ENCODE measurements around the gene METAP2.

METAP2 gene

DNA sequence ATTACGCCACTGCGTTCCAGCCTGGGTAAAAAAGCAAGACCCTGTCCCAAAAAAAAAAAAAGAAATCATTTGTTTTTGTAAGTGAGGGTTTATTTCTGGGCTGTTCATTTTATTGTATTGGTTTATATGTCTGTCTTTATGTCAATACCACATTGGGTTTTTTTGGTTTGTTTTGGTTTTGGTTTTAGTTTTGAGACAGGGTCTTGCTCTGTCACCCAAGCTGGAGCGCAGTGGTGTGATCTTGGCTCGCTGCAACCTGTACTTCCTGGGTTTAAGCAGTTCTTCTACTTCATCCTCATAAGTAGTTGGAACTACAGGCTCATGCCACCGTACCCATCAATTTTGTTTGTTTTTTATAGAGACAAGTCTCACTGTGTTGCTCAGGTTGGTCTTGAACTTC lies 25.0 kb downstream of the METAP2 start:
- no peak overlapping the region for H3K27ac Mint-ChIP-seq
- no peak overlapping the region for H3K4me3 Mint-ChIP-seq
- TF ChIP-seq, protein P1, sequence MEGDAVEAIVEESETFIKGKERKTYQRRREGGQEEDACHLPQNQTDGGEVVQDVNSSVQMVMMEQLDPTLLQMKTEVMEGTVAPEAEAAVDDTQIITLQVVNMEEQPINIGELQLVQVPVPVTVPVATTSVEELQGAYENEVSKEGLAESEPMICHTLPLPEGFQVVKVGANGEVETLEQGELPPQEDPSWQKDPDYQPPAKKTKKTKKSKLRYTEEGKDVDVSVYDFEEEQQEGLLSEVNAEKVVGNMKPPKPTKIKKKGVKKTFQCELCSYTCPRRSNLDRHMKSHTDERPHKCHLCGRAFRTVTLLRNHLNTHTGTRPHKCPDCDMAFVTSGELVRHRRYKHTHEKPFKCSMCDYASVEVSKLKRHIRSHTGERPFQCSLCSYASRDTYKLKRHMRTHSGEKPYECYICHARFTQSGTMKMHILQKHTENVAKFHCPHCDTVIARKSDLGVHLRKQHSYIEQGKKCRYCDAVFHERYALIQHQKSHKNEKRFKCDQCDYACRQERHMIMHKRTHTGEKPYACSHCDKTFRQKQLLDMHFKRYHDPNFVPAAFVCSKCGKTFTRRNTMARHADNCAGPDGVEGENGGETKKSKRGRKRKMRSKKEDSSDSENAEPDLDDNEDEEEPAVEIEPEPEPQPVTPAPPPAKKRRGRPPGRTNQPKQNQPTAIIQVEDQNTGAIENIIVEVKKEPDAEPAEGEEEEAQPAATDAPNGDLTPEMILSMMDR (IDR thresholded peaks at IDR 0.05; ENCODE audit: unreplicated experiment in 3 of 3): no peak
- H3K36me3 Mint-ChIP-seq (ENCODE audit: low read depth): peaks cover 84% of the 10 kb centered on the region
- no peaks in the 10 kb centered on the region for H3K4me1 Mint-ChIP-seq
- peaks cover 20% of the 10 kb centered on the region for H3K9me3 Mint-ChIP-seq
- H3K27me3 Mint-ChIP-seq (ENCODE audit: low read depth): no peaks in the 10 kb centered on the region

DNA sequence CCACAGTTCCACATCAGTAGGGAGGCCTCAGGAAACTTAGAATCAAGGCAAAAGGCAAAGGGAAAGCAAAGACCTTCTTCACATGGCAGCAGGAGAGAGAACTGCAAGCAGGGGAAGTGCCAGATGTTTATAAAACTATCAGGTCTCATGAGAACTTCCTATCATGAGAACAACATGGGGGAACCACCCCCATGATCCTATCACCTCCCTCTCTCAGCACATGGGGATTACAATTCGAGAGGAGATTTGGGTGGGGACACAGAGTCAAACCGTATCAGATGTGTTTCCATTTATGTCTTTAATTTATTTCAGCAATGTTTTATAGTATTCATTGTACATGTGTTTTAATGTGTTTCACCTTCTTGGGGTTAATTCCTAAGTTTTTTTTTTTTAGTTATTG lies 25.8 kb downstream of the METAP2 start:
- H3K9me3 Mint-ChIP-seq: peaks cover 20% of the 10 kb centered on the region
- H3K36me3 Mint-ChIP-seq (ENCODE audit: low read depth): peaks cover 84% of the 10 kb centered on the region
- no peak overlapping the region for H3K27ac Mint-ChIP-seq
- no peaks in the 10 kb centered on the region for H3K4me1 Mint-ChIP-seq
- no peak overlapping the region for H3K4me3 Mint-ChIP-seq
- H3K27me3 Mint-ChIP-seq (ENCODE audit: low read depth): no peaks in the 10 kb centered on the region
- TF ChIP-seq, protein P1 (IDR thresholded peaks at IDR 0.05; ENCODE audit: unreplicated experiment in 3 of 3): no peak

GRCh38 chr12:95504140-95504539 lies 30.2 kb downstream of the METAP2 start:
- Mint-ChIP-seq H3K4me1 (no peaks in the 10 kb centered on the region), H3K27me3 (ENCODE audit: low read depth) (no peaks in the 10 kb centered on the region), H3K36me3 (ENCODE audit: low read depth) (peaks cover 71% of the 10 kb centered on the region), H3K9me3 (peaks cover 10% of the 10 kb centered on the region), H3K4me3 (no peak overlapping the region), H3K27ac (no peak overlapping the region)
- TF ChIP-seq, protein P1 (IDR thresholded peaks at IDR 0.05; ENCODE audit: unreplicated experiment in 3 of 3): no peak

GRCh38 chr12:95505039-95505438 lies 31.1 kb downstream of the METAP2 start:
- Mint-ChIP-seq H3K4me3 (no peak overlapping the region), H3K27me3 (ENCODE audit: low read depth) (no peaks in the 10 kb centered on the region), H3K36me3 (ENCODE audit: low read depth) (peaks cover 69% of the 10 kb centered on the region), H3K9me3 (peaks cover 5% of the 10 kb centered on the region), H3K4me1 (no peaks in the 10 kb centered on the region), H3K27ac (no peak overlapping the region)
- TF ChIP-seq, protein P1 (IDR thresholded peaks at IDR 0.05; ENCODE audit: unreplicated experiment in 3 of 3): no peak

GRCh38 chr12:95506707-95507523 lies 33.0 kb downstream of the METAP2 start:
- Mint-ChIP-seq H3K27ac (no peak overlapping the region), H3K27me3 (ENCODE audit: low read depth) (no peaks in the 10 kb centered on the region), H3K4me1 (no peaks in the 10 kb centered on the region), H3K9me3 (no peaks in the 10 kb centered on the region), H3K36me3 (ENCODE audit: low read depth) (peaks cover 75% of the 10 kb centered on the region), H3K4me3 (no peak overlapping the region)
- TF ChIP-seq, protein P1 (IDR thresholded peaks at IDR 0.05; ENCODE audit: unreplicated experiment in 3 of 3): no peak

DNA sequence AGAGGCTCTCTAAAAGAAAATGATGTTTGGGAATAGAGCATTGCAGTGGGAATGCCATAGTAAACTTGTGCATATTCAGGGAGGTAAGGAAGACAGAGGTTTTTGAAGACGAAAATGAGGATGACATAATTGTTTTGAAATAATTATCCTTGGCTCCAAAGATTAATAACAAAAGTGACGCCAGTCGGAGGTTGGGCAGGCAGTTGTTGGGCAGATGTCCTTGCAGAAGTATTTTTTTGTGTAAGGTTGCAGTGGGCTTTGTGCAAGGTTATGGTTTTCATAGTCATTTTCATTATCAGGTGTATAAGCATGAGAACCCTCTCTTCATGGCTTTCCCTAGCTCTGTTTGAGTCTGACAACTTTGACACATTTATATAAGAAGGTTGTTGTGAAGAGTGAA lies 35.3 kb downstream of the METAP2 start:
- Mint-ChIP-seq H3K9me3 (no peaks in the 10 kb centered on the region), H3K36me3 (ENCODE audit: low read depth) (peaks cover 77% of the 10 kb centered on the region), H3K4me1 (no peaks in the 10 kb centered on the region), H3K27me3 (ENCODE audit: low read depth) (no peaks in the 10 kb centered on the region), H3K4me3 (no peak overlapping the region), H3K27ac (no peak overlapping the region)
- TF ChIP-seq, protein P1 (IDR thresholded peaks at IDR 0.05; ENCODE audit: unreplicated experiment in 3 of 3): no peak
